ENCODE data around the gene ZNF524. TPM values are rescaled to one million over a fixed set of nuclear protein-coding genes. Genes with fewer than 3 reads are reported as not detected.
"Not testable (repeated sequence)": the region's sequence is repeated elsewhere in the genome, so short reads cannot be mapped to it uniquely, and the experiment has no call there.

Gene ZNF524, protein sequence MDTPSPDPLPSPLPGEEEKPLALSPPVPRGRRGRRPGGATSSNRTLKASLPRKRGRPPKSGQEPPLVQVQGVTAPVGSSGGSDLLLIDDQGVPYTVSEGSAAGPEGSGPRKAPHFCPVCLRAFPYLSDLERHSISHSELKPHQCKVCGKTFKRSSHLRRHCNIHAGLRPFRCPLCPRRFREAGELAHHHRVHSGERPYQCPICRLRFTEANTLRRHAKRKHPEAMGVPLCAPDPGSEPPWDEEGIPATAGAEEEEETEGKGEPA
- 20.1 TPM for total RNA-seq

DNA sequence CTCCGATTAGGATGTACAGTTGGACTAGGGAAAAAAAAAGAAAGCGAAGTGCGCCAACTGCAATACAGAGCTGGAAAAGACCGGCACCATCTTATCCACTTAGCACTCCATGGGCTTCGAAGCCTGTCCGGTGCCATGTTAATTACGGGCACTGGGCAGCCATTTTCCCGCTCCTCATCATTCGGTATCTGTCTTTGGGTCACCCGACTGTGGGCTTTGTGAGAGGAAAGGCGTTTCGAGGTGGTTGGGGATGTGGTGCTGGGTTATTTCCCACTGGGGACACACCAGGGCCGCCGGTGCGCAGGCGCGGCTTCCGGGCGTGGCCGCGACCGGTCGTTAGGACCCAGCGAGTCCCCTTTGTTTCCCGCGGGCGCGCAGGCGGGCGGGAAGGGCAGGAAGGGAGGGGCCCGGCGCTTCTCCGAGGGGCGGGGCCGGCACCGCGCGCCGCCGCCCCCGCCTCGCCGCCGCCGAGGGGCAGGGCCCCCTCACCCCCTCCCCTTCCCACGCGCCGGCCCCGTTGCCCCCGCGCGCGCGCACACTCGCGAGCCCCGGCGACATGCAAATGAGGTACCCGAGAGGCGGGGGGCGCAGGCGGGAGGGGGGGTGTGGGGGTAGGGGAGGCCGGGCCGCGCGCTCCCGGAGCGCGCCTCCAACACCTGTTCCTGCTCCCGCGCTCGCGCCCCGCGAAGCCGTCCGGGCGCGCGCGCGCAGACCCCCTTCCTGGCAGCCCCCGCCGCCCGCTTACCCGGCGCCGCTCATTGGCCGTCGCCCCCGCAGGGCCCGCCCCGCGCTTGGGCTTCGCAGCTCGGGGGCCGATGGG is at the start of gene ZNF524:
Gene ZNF524 (plus strand): TSS at position 447 of the 820 bp plus-strand sequence. CDS start 1,825 bp downstream, outside the sequence.
- peak; percentile 50 for ATAC-seq

DNA sequence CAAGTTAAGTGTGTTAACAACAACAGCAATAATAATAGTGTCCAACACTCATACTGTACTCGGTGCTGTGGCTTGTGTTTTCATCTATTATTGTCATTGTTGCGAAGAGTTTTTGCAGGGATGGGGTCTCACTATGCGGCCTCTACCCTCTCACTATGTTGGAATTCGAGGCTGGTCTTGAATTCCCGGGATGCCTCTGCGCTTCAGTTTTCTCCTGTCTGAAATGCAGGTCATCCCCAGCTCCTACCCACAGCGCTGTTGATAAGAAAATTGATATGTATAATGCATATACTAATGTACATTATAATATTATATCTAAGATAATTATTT is 49.8 kb upstream of the ZNF524 start:
- no peak for ATAC-seq

DNA sequence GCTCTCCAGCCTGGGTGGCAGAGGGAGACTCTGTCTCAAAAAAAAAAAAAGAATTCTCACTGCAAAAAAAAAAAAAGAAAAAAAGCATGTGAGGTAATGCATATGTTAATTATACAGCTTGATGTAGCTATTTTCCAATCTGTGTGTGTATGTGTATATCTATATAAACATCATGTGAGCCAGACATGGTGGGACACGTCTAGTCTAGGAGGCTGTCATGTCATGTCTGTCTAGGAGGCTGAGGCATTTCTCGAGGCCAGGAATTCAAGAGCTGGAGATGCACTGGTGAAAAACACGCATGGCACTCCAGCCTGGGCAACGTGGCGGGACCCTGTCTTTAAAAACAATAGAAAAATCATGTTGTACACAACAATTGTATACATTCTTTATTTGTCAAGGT is 47.9 kb upstream of the ZNF524 start:
- no peak for ATAC-seq

DNA sequence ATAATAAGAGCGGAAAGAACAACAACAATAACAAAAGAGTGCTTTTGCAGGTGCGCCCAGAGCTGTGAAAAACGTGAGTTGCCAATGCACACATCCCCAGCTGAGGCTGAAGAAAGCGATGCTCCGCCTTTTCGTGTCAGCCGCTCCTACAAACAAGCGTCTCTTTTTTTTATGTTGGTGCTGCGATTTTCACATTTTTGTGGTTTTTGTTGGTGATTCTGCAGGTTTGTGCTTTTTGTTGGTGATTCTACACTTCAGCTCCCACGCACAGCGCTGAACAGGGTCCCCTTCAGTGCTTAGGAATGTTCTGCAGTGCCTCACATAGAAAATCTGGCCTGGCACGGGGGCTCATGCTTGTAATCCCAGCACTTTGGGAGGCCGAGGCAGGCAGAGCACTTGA is 47.5 kb upstream of the ZNF524 start:
- ATAC-seq: no peak

DNA sequence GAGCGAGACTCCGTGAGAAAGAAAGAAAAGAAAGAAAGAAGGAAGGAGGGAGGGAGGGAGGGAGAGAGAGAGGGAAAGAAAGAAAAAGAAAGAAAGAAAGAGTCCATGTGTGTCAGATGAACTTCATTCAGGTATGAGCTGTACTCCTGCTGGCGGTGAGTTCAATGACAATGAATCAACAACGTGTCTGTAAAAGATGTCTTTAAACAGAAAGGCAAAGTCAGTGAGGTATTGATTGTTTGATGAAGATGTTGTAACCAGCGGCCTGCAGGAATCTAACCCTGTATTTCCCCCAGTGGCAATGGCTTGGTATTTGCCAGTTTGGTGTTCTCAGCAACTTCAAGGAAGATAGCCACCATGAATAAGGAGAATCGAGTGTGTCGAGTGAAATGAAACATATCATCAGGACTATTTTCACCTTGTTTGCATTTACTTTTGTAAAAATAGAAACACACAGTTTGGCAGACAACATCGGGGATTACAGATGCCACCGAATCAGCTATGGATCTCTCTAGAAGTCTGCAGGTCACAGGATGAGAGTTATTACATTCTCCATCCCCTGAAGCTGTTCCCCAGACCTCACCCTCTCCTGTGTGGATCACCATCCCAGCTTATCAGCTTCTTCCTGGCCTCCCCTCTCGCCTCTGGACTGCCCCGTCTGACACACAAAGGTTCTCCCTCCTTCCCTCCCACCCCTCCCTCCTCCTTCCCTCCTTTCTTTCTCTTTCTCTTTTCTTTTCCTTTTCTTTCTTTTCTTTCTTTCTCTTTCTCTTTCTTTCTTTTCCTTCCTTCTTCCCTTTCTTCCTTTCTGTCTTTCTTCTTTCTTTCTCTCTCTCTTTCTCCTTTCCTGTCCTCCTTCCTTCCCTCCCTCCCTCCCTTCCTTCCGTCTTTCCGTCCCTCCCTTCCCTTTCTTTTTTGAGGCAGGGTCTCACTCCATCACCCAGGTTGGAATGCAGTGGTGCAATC is 46.6 kb upstream of the ZNF524 start:
- no peak for ATAC-seq

DNA sequence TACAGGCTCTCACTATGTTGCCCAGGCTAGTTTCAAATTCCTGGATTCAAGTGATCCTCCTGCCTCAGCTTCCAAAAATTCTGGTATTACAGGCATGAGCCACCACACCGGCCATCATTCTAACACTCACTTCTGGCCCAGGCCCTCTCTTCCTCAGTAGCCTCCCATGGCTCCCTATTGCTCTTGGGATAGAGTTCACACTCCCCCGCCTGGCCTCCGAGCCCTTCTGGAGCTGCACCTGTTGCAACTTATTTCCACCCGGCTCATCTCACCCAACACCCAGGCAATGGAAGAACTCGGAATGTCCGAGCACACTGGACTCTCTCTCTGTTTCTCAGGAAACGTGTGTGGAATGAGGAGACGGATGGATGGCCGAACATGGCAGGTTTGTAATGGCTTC is 45.8 kb upstream of the ZNF524 start:
- ATAC-seq: no peak

DNA sequence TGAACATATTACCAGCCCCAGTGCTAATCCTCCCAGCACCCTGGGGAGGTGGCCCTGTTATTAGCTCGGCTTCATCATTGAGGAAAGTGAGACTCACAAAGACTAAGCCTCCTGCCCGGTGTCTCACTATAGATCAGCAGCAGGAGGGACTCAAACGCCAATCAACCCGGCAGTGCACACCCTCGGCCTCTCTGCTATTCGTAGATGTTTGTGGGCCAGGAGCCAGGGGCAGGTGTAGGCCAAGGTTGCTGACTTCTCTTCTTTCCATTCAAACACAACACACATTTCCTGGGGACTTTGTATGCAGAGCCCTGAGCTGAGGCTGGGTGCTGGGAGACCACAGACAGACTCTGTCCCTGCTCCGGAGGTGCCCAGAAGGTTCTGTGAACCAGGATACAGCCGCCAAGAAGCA is 45.3 kb upstream of the ZNF524 start:
- no peak for ATAC-seq

DNA sequence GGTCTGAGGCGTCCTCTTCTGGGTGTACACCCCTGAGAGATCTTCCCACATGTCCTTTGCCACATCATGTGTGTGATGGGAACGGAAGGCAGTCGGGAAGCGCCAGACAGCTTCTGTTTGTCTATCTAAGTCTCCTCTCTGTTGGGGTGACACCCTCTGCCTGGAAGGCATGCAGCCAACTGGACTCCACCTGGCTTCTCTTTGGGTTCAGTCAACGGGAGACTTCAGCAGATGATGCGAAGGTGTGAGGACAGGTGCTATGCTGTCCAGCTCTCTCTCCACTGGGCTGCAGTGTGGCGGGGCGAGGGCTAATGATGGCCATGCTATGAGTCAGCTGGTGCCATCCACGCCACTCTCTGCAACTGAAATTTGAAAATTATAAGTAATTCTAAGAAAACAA is 40.4 kb upstream of the ZNF524 start:
- ATAC-seq: no peak

DNA sequence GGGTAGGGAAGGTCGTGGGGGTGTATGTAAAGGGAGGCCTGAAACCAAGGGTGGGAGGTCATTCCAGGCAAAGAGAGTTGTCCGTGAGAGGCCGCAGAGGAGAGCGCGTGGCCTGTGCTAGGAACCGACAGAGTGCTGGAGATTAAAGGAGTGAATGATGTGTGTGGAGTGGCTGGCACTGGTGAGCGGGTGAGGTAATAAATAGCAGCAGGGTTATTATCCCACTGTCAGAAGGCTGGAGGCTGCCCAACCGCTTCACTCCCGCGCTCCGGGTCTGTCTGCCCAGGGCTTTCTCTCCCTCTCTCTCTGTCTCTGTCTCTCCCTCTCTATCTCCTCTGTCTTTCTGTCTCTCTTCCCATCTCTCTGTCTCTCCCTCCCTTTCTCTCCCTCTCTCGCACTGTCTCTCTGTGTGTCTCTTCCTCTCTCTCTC is 36.8 kb upstream of the ZNF524 start:
- ATAC-seq: peak; percentile 18

DNA sequence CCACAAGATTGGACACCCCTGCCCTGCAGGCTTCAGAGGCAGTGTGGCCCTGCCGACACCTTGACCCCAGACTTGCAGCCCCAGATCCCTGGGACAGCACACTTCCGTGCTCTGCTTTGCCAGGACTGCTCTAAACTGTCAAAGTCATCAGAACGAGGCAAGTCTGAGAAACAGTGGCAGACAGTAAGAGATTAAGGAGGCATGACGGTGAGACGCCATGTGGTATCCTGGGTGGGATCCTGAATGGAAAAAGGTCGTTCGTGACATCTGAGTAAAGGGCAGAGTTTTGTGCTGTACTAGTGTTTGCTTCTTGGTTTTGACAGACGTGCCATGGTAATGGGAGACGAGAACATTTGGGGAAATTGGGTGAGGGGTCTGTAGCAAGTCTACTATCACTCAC is 33.3 kb upstream of the ZNF524 start:
- no peak for ATAC-seq

DNA sequence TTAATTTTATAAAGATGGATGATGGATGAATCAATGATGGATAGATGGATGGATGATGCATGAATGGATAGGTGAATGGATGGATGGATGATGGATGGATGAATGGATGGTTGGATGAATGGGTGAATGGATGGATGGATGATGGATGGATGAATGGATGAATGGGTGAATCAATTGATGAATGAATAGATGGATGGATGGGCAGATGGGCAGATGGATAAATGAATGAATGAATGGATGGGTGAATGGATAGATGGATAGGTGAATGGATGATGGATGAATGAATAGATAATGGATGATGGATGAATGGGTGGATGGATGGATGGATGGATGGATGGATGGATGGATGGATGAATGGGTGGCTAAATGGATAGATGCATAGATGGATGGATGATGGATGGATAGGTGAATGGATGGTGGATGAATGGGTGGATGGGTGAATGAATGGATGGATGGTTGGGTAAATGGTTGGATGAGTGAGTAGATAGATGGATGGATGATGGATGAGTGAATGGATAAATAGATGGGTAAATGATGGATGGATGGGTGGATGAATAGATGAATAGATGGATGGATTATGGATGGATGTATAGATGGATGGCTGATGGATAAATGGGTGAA is 32.3 kb upstream of the ZNF524 start:
- ATAC-seq: no peak

DNA sequence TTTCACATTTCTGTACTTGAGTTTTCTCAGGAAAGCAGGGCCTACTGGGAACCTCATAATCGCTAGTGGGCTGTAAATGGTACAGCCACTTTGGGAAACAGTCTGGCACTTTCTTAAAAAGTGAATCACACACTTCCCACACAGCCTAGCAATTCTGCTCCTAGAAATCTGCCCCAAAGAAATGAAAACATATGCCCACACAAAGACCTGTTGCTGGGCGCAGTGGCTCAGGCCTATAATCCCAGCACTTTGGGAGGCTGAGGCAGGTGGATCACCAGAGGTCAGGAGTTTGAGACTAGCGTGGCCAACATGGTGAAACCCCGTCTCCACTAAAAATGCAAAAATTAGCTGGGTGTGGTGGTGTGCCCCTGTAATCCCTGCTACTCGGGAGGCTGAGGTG is 30.6 kb upstream of the ZNF524 start:
- ATAC-seq: not testable (repeated sequence)

DNA sequence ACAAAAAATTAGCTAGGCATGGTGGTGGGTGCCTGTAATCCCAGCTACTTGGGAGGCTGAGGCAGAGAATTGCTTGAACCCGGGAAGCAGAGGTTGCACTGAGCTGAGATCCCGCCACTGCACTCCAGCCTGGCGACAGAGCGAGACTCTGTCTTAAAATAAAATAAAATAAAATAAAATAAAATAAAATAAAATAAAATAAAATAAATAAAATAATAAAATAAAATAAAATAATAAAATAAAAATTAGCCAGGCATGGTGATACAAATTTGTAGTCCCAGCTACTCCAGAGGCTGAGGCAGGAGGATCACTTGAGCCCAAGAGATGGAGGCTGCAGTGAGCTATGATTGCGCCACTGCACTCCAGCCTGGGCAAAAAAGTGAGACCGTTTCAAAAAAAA is 26.2 kb upstream of the ZNF524 start:
- not testable (repeated sequence) for ATAC-seq

DNA sequence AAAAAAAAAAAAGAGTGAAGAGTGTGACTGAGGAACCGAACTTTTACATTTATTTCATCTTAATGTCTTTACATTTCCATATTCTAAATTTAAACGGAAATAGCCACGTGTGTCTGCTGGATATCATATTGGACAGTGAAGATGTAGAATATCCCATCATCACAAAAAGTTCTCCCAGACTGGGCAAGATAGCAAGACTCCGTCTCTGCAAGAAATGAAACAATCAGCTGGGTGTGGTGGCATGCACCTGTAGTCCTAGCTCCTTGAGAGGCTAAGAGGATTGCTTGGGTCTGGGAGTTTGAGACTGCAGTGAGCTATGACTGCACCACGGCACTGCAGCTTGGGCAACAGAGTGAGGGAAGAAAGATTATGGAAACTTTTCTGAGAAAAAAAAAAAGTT is 23.3 kb upstream of the ZNF524 start:
- ATAC-seq: no peak

DNA sequence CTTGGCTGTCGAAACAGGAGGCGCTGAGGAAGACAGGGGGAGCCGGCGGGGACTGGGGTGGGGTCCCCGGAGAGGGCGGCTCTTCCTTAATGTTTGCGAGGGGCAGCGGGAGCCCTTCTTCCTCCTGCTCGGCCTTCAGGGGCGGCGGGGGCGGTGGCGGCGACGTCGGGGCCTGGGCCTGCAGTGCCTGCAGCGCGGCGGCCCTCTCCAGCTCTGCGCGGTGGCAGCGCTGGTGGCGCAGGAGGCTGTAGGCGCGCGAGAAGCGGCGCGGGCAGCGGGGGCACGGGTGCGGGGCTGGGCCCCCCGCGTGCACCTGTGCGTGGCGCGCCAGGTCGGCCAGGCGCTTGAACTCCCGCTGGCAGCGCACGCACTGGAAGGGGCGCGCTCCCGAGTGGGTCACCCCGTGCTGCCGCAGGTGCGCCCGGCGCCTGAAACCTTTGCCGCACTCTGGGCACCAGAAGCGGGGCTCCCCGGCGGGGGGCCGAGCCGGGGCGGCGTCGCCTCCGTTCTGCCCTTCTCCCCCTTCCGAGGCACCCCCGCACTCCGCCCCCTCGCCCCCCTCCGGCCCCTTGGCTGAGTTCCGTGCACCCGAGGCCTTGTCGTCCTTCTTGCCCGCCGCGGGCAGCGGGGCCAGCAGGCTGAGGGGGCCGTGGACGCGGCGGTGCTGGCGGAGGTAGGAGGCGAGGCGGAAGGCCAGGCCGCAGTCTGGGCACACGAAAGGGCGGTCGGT is 21.9 kb upstream of the ZNF524 start:
- ATAC-seq: no peak

DNA sequence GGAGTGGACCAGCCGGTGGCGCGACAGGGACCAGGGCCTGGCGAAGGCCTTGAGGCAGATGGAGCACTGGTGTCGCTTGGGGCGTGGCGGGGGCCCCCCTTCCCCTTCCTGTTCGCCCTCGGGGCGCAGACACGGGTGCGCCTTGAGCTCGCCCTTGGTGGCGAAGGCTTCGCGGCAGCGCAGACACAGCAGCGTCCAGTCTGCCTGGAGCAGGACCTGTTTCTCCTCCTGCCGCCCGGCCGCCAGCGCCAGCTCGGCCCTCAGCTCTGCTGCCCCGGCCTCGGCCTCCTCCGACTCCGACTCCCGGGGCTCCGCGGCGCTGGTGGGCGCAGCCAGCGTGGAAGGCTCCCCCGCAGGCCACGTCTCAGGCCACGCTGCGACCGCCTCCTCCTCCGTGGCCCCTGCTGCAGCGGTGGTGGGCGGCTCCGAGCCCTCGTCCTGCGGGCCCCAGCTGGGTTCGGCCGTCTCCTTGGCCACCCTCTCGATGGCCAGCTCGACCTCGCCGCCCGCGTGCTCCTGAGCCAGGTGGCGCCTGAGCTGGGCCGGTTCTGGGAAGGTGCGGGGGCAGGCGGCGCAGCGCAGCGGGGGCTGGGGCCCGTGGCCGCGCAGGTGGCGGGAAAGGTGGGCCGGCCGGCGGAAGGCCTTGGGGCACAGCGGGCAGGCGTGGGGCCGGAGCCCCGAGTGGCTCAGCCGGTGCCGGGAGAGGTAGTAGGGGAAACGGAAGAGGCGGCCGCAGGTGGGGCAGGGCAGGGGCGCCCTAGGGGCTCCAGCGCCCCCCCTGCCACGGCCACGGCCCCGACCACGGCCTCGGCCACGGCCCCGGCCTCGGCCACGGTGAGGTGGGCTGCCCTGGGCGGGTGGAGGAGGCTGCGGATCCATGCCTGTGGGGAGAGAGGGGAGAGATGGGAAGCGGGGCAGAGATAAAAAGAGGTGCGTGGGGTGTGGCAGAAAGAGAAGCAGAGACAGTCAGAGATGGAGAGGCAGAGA is 21.0 kb upstream of the ZNF524 start:
- peak; percentile 11 for ATAC-seq

DNA sequence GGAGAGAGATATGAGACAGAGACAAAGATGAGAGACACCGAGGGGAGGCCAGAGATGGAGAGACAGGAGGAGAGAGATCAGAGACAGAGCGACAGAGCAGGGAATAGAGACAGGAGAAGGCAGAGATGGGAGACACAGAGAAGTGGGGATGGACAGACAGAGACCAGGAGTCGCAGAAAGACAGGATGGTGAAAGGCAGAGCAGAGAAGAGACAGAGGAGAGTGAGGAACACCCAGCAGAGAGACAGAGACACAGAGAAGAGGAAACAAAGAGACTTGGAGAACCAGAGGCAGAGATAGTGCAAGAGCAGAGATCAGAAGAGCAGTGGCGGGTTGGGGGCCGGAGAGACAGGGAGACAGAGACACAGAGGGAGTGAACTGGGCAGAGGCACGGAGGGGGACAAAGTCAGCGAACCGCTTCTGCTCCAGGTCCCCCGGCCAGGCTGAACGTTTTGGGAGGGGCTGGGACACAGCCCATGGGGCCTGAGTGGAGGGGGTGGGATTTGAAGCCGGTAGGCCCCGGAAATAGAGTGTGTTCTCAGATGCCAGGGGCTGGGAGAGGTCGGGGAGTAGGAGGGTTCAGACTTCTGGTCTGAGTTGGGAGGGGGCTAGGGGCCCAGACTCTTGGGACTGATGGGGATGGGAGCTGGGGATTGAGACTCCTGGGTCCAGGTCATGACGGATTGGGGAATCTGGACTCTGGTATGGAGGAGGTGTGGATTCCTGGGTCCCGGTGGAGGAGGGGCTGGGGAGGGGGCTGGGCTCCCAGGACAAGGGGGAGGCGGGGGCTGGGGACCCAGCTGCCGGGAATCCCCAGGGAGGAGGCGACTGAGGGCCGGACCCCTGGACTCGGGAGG is 20.1 kb upstream of the ZNF524 start:
- ATAC-seq: peak; percentile 7

DNA sequence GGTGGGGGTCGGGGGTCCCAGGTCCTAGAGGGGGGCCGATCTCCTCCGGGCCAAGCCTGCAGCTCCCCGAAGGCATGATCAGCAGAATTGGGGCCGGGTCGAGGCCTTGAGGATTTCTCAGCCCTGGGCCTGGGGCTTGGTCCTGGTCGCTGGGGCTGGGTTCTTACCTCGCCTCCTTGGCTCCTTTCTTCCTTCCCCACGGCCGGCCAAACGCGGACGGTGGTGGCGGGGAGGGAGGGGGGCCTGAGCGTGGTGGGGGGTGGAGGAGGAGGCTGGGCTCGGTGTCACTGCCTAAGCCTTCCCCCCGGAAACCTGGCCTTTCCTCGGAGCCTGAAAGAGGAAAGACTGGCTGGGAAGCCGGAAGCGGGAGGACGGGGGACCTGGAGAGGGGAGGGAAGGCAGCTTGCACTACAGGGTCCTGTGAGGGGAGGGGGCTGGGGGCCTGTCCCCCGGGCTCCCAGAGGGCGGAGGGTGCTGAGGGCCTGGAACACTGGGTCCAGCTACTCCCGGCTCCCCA is 19.4 kb upstream of the ZNF524 start, which contains the start of gene ZNF579:
Gene ZNF579 (minus strand): TSS at position 221 of the 517 bp plus-strand sequence. CDS start 1,209 bp downstream, outside the sequence.
- peak; percentile 76 for ATAC-seq

Data from esophagus mucosa (tissue), 1 donor.